Osteoblast (primary cell): ENCODE data around the gene LMBR1L. TPM values are rescaled to one million over a fixed set of nuclear protein-coding genes. Genes with fewer than 3 reads are reported as not detected.

ENCODE experiments used
- DNase-seq: peaks from one replicate; pipeline ENCODE4 v3.0.0; 2011; ENCODE audit warnings: low spot score, mixed read lengths; ENCODE audit not compliant: insufficient read length; ENCODE audit errors: missing footprints
- H2AFZ ChIP-seq: 2 replicates; pipeline ENCODE4 v1.6.0; 2011; ENCODE audit warnings: mild to moderate bottlenecking, low read length
- H3K27ac ChIP-seq: 2 replicates; pipeline ENCODE4 v1.5.1; 2011; ENCODE audit warnings: mild to moderate bottlenecking, low read depth, low read length, moderate library complexity
- H3K27me3 ChIP-seq: 2 replicates; pipeline ENCODE4 v1.6.0; 2012; ENCODE audit warnings: mild to moderate bottlenecking, control low read depth, inconsistent platforms, low read length, moderate library complexity; ENCODE audit not compliant: insufficient read depth
- H3K36me3 ChIP-seq: 2 replicates; pipeline ENCODE4 v1.5.1; 2011; ENCODE audit warnings: mild to moderate bottlenecking, low read length, control low read depth, moderate library complexity; ENCODE audit not compliant: insufficient read depth
- H3K4me1 ChIP-seq: 2 replicates; pipeline ENCODE4 v1.5.1; 2011; ENCODE audit warnings: mild to moderate bottlenecking, low read length, control low read depth, moderate library complexity; ENCODE audit not compliant: insufficient read depth
- H3K4me2 ChIP-seq: 2 replicates; pipeline ENCODE4 v1.6.0; 2011; ENCODE audit warnings: mild to moderate bottlenecking, low read length; ENCODE audit not compliant: insufficient read depth
- H3K4me3 ChIP-seq: fragments of 200-600 bp; sonication (generic); 3 replicates; pipeline ENCODE4 v1.5.1; 2012; ENCODE audit warnings: mild to moderate bottlenecking, low read length, inconsistent platforms; ENCODE audit not compliant: insufficient read depth
- H3K79me2 ChIP-seq: 2 replicates; pipeline ENCODE4 v1.6.0; 2012; ENCODE audit warnings: mild to moderate bottlenecking, low read length, control low read depth, inconsistent platforms; ENCODE audit not compliant: insufficient read depth
- H3K9me3 ChIP-seq: 2 replicates; pipeline ENCODE4 v1.5.1; 2011; ENCODE audit warnings: low read depth, low read length, control low read depth
- H4K20me1 ChIP-seq: 2 replicates; pipeline ENCODE4 v1.6.0; 2012; ENCODE audit warnings: mild to moderate bottlenecking, low read length, control low read depth; ENCODE audit not compliant: insufficient read depth
- CTCF ChIP-seq: IDR thresholded peaks from 2 replicates; pipeline ENCODE4 v1.5.1; 2011; ENCODE audit warnings: mild to moderate bottlenecking, low read depth, low read length, moderate library complexity; ENCODE audit errors: extremely low read depth
- total RNA-seq: library from RNA; depleted of rRNA; stranded (reverse); fragments of >200 nt; gene quantifications from 2 replicates; pipeline ENCODE4 v1.2.3, GENCODE V29; 2012

Gene LMBR1L
- total RNA-seq, 1 donor: 57.2 TPM

- TF ChIP-seq CTCF: no peak
- Histone ChIP-seq H3K36me3 (peaks cover 15% of the 10 kb centered on the region), H2AFZ (peak overlapping the region; percentile 91), H3K27ac (peak overlapping the region; percentile 37), H3K9me3 (no peaks in the 10 kb centered on the region), H4K20me1 (peaks cover 17% of the 10 kb centered on the region), H3K4me2 (peak overlapping the region; percentile 95), H3K27me3 (no peaks in the 10 kb centered on the region), H3K4me1 (peaks cover 34% of the 10 kb centered on the region), H3K79me2 (peaks cover 45% of the 10 kb centered on the region), H3K4me3 (peak overlapping the region; percentile 98)
- DNase-seq: no peak
Observed at GRCh38 chr12:49133014-49133413, 22.4 kb upstream of the LMBR1L start.

GRCh38 chr12:49131894-49132461, 21.3 kb upstream of the LMBR1L start:
- H3K27ac ChIP-seq: peak overlapping the region; percentile 59
- no peaks in the 10 kb centered on the region for H3K9me3 ChIP-seq
- no peak for TF ChIP-seq CTCF
- H3K79me2 ChIP-seq: peaks cover 45% of the 10 kb centered on the region
- peaks cover 26% of the 10 kb centered on the region for H4K20me1 ChIP-seq
- H3K4me1 ChIP-seq: peaks cover 34% of the 10 kb centered on the region
- DNase-seq: peak; percentile 74
- no peaks in the 10 kb centered on the region for H3K27me3 ChIP-seq
- H3K4me3 ChIP-seq: peak overlapping the region; percentile 98
- H2AFZ ChIP-seq: peak overlapping the region; percentile 91
- peaks cover 25% of the 10 kb centered on the region for H3K36me3 ChIP-seq
- H3K4me2 ChIP-seq: peak overlapping the region; percentile 95

GRCh38 chr12:49131051-49131893, 20.6 kb upstream of the LMBR1L start, which contains the start of gene TUBA1B:
TUBA1B (minus strand) TSS chr12:49131395; CDS start chr12:49131300, 95 bp downstream.
- no peak for TF ChIP-seq CTCF
- peak within 1 kb of the TSS; percentile 91 for H2AFZ ChIP-seq
- DNase-seq: peak; percentile 96
- H3K27ac ChIP-seq: peak within 1 kb of the TSS; percentile 100
- H3K27me3 ChIP-seq: no peaks in the 10 kb centered on the region
- peaks cover 34% of the 10 kb centered on the region for H3K4me1 ChIP-seq
- H3K4me3 ChIP-seq: peak within 1 kb of the TSS; percentile 98
- peaks cover 45% of the 10 kb centered on the region for H3K79me2 ChIP-seq
- peaks cover 29% of the 10 kb centered on the region for H3K36me3 ChIP-seq
- H3K4me2 ChIP-seq: peak within 1 kb of the TSS; percentile 97
- no peaks in the 10 kb centered on the region for H3K9me3 ChIP-seq
- H4K20me1 ChIP-seq: peaks cover 26% of the 10 kb centered on the region
